ENCODE data around the gene TUBB4A. TPM values are rescaled to one million over a fixed set of nuclear protein-coding genes. Genes with fewer than 3 reads are reported as not detected.
"Not testable (repeated sequence)": the region's sequence is repeated elsewhere in the genome, so short reads cannot be mapped to it uniquely, and the experiment has no call there.

Gene TUBB4A
- 0.26 TPM in 1 of 2 replicates, not detected in the other for total RNA-seq

- no peak for DNase-seq (ENCODE audit: low read depth, low spot score)
Measured at GRCh38 chr19:6501740-6502648, at the start of gene TUBB4A. Gene TUBB4A, minus strand, starts transcription at chr19:6502309. Its CDS starts 97 bp downstream, at chr19:6502212.

- no peak for DNase-seq (ENCODE audit: low read depth, low spot score)
Measured at GRCh38 chr19:6551091-6551490, 49.0 kb upstream of the TUBB4A start.

GRCh38 chr19:6550679-6551078 is 48.6 kb upstream of the TUBB4A start:
- not testable (repeated sequence) for DNase-seq (ENCODE audit: low read depth, low spot score)

GRCh38 chr19:6543866-6544347 is 41.8 kb upstream of the TUBB4A start:
- no peak for DNase-seq (ENCODE audit: low read depth, low spot score)

- no peak for DNase-seq (ENCODE audit: low read depth, low spot score)
Measured at GRCh38 chr19:6540918-6541689, 39.0 kb upstream of the TUBB4A start.

- no peak for DNase-seq (ENCODE audit: low read depth, low spot score)
Measured at GRCh38 chr19:6539514-6539913, 37.4 kb upstream of the TUBB4A start.

- DNase-seq (ENCODE audit: low read depth, low spot score), result no peak
Measured at GRCh38 chr19:6535558-6536137, 33.5 kb upstream of the TUBB4A start.

GRCh38 chr19:6534451-6535093 is 32.5 kb upstream of the TUBB4A start:
- DNase-seq (ENCODE audit: low read depth, low spot score), result no peak

- DNase-seq (ENCODE audit: low read depth, low spot score), result no peak
Measured at GRCh38 chr19:6533746-6534418, 31.8 kb upstream of the TUBB4A start.

GRCh38 chr19:6533000-6533328 is 30.9 kb upstream of the TUBB4A start:
- no peak for DNase-seq (ENCODE audit: low read depth, low spot score)

- no peak for DNase-seq (ENCODE audit: low read depth, low spot score)
Measured at GRCh38 chr19:6532244-6532999, 30.3 kb upstream of the TUBB4A start.

GRCh38 chr19:6531956-6532243 is 29.8 kb upstream of the TUBB4A start:
- no peak for DNase-seq (ENCODE audit: low read depth, low spot score)

GRCh38 chr19:6531163-6531955 is 29.2 kb upstream of the TUBB4A start:
- no peak for DNase-seq (ENCODE audit: low read depth, low spot score)

GRCh38 chr19:6530386-6531162 is 28.5 kb upstream of the TUBB4A start, which contains the start of gene TNFSF9:
Gene TNFSF9, plus strand, starts transcription at chr19:6531026. Its CDS starts 11 bp downstream, at chr19:6531037.
- DNase-seq (ENCODE audit: low read depth, low spot score), result peak; percentile 32

- DNase-seq (ENCODE audit: low read depth, low spot score), result no peak
Measured at GRCh38 chr19:6529937-6530385, 27.9 kb upstream of the TUBB4A start.

- no peak for DNase-seq (ENCODE audit: low read depth, low spot score)
Measured at GRCh38 chr19:6529351-6529750, 27.2 kb upstream of the TUBB4A start.

- DNase-seq (ENCODE audit: low read depth, low spot score), result no peak
Measured at GRCh38 chr19:6528544-6529121, 26.5 kb upstream of the TUBB4A start.

- DNase-seq (ENCODE audit: low read depth, low spot score), result no peak
Measured at GRCh38 chr19:6527893-6528543, 25.9 kb upstream of the TUBB4A start.

Measured in pulmonary artery endothelial cell (primary cell).